ENCODE results near the gene ERGIC1.
"Not testable (repeated sequence)": the region's sequence is repeated elsewhere in the genome, so short reads cannot be mapped to it uniquely, and the experiment has no call there.

Gene ERGIC1

DNA sequence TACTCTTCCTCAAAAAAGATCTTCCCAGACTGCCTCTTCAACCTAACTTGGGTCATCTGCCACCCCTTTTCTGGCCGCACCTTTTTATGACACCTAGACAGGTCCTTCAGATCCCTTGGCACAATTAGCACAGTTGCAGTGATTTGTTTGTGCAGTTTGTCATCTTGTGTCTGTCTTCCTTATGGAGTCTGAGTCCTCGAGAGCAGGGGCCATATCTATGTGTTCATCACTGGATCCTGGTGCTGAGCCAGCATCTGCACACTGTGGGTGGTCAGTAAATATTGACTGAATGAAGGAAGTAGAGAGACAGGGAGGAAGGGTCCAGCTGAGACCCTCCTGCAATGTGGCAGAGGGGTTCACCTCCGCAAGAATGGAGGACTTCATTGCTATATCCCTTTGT lies 14.4 kb downstream of the ERGIC1 start:
- Histone ChIP-seq H3K27ac (ENCODE audit: low read depth, low read length) (no peak overlapping the region), H3K36me3 (ENCODE audit: control insufficient read depth, insufficient read depth, low read length) (no peaks in the 10 kb centered on the region), H3K27me3 (ENCODE audit: control insufficient read depth, insufficient read depth, low read length) (no peaks in the 10 kb centered on the region), H3K9ac (ENCODE audit: low read length) (no peak overlapping the region), H3K4me3 (ENCODE audit: low read length) (no peak overlapping the region), H3K4me1 (ENCODE audit: control insufficient read depth, insufficient read depth, low read length) (peaks cover 4% of the 10 kb centered on the region)

DNA sequence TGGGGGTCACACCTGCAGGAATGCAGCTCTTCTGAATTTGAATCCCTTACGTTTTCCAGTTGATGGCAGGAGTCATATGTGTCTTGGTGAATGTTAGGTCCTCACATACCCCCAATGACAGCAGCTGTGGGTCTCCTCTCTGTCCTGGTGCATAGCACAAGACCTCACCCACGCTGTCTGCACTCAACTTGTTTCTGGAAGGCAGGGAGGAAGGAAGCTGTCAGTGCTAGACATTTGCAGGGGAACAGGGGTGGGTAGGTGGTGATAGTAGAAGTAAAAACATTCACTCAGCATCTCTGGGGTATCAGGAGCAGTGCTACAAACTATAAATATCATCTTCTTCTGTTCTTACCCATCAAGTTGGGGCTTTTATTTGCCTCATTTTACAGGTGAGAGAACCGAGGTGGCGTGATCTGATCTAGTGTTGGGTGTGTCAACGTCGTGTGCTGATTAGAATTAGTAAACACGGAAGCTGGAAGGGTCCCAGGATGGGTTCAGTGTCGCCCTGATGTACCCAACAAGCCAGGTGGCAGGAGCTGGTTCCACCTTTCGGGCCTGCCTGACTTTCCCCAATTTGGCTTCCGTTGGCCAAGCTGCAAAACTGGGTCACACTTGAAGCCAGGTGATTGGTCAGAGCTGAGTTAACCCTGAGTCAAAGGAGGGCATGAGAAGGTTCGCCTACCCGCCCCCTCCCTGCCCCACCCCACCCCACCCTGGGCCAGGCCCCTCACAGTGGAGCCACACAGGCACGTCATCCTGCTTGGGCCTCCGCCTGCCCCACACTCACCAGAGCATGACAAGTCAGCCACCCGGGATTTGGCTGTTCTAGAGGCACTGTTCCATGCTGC lies 15.8 kb downstream of the ERGIC1 start:
- Histone ChIP-seq H3K9ac (ENCODE audit: low read length) (no peak overlapping the region), H3K4me3 (ENCODE audit: low read length) (no peak overlapping the region), H3K27me3 (ENCODE audit: control insufficient read depth, insufficient read depth, low read length) (no peaks in the 10 kb centered on the region), H3K27ac (ENCODE audit: low read depth, low read length) (no peak overlapping the region), H3K36me3 (ENCODE audit: control insufficient read depth, insufficient read depth, low read length) (no peaks in the 10 kb centered on the region), H3K4me1 (ENCODE audit: control insufficient read depth, insufficient read depth, low read length) (peaks cover 6% of the 10 kb centered on the region)

DNA sequence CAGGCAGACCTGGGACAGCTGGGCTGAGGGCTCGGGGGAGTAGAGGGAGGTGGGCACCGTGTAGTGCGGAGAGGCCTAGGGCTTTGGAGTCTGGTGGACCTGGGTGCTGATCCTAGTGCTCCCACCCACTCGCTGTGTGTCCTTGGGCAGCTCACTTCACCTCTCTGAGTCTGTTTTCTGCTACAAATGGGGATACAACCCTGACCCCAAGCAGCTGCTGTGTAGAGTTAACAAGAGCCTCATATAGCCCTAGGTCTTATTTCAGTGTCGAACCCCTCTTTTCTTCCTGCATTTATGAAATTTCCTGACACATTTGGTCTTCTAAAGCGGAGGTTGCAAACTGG lies 16.4 kb downstream of the ERGIC1 start:
- Histone ChIP-seq H3K27me3 (ENCODE audit: control insufficient read depth, insufficient read depth, low read length) (no peaks in the 10 kb centered on the region), H3K9ac (ENCODE audit: low read length) (no peak overlapping the region), H3K4me1 (ENCODE audit: control insufficient read depth, insufficient read depth, low read length) (peaks cover 12% of the 10 kb centered on the region), H3K36me3 (ENCODE audit: control insufficient read depth, insufficient read depth, low read length) (no peaks in the 10 kb centered on the region), H3K27ac (ENCODE audit: low read depth, low read length) (no peak overlapping the region), H3K4me3 (ENCODE audit: low read length) (no peak overlapping the region)

DNA sequence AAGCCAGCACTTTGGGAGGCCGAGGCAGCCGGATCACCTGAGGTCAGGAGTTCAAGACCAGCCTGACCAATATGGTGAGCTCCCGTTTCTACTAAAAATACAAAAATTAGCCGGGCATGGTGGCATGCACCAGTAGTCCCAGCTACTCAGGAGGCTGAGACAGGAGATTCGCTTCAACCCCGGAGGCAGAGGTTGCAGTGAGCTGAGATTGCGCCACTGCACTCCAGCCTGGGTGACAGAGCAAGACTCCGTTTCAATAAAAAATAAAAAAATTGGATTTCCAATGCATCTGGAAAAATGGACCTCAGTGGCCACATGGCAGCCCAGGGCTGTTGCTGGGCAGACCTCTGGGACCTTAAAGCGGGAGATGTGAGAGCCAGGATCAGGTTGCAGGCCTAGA lies 17.2 kb downstream of the ERGIC1 start:
- not testable (repeated sequence) for H3K4me3 ChIP-seq (ENCODE audit: low read length); H3K9ac ChIP-seq (ENCODE audit: low read length); H3K36me3 ChIP-seq (ENCODE audit: control insufficient read depth, insufficient read depth, low read length); H3K27me3 ChIP-seq (ENCODE audit: control insufficient read depth, insufficient read depth, low read length); H3K27ac ChIP-seq (ENCODE audit: low read depth, low read length)
- peaks cover 19% of the 10 kb centered on the region for H3K4me1 ChIP-seq (ENCODE audit: control insufficient read depth, insufficient read depth, low read length)

DNA sequence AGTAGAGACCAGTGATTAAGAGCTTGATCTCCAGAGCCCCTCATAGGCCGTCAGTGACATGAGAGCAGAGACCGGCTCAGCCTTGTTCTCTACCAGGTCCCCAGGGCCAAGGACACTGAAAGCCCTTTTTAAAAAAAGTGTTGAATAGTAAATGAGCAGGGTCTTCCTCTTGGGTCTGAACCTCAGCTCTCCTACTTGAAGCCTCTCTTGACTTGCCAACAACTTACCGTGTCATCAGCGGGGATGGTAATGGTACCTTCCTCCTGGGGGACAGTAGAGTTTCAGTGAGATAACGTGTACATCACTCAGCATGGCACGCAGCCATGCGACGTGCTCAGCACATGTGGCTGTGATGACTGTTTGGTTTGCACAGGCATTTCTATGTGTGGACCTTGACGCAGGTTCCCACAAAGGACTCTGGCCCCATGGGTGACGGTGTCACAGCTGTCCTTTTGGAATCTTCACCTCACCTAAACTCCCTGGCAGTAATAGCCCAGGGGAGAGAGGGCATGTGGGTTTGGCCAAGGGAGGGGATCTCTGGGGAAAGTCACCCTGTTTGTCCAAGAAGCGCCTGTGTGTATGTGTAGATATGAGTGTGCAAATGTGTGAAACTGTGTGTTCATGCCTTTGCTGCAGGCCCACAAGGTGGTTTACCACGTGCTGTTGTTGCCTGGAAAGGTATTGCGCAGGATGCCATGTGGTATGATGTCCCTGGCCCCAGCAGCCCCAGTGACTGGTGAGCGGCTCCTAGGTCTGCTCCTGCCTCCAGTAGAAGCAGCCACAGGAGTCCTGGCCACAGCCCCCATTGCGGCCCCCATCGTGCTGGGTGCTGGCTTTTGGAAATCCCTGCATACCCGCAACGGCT lies 18.7 kb downstream of the ERGIC1 start:
- no peak overlapping the region for H3K9ac ChIP-seq (ENCODE audit: low read length)
- peaks cover 15% of the 10 kb centered on the region for H3K4me1 ChIP-seq (ENCODE audit: control insufficient read depth, insufficient read depth, low read length)
- no peaks in the 10 kb centered on the region for H3K36me3 ChIP-seq (ENCODE audit: control insufficient read depth, insufficient read depth, low read length)

DNA sequence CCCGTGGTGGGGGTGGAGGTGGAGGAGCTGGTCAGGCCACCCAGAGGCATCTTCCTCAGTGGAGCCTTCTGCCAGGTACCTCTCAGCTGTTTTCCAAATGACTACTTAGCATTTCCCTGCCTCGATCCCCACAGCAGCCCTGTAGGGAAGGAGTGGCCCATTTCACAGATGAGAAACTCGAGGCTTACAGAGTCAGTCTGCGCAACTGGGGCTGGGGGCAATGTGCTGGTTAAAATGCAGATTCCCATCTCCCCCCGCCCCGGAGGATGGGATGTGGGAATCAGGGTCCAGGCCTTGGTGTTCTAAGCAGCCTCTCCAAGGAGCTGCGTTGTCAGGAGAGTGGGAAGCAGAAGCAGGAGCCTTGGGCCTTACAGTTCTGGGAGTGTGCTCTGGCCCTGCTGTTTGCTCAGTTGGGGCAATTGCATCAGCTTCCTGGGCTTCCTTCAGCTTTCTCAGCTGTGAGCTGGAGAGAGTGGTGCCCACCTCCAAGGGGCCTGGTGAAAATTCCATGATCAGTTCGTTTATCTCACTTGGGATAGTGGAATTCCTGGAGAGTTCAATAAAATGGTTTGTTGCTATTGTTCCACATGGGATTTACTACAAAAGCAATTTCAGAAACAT lies 19.4 kb downstream of the ERGIC1 start:
- H3K36me3 ChIP-seq (ENCODE audit: control insufficient read depth, insufficient read depth, low read length) = no peaks in the 10 kb centered on the region
- no peak overlapping the region for H3K4me3 ChIP-seq (ENCODE audit: low read length)
- no peak overlapping the region for H3K27ac ChIP-seq (ENCODE audit: low read depth, low read length)
- no peaks in the 10 kb centered on the region for H3K27me3 ChIP-seq (ENCODE audit: control insufficient read depth, insufficient read depth, low read length)
- H3K4me1 ChIP-seq (ENCODE audit: control insufficient read depth, insufficient read depth, low read length) = peaks cover 15% of the 10 kb centered on the region
- H3K9ac ChIP-seq (ENCODE audit: low read length) = no peak overlapping the region

More for the DNA sequence above, 18.7 kb downstream of the ERGIC1 start:
- Histone ChIP-seq H3K27me3 (ENCODE audit: control insufficient read depth, insufficient read depth, low read length) (no peaks in the 10 kb centered on the region), H3K27ac (ENCODE audit: low read depth, low read length) (no peak overlapping the region), H3K4me3 (ENCODE audit: low read length) (no peak overlapping the region)

DNA sequence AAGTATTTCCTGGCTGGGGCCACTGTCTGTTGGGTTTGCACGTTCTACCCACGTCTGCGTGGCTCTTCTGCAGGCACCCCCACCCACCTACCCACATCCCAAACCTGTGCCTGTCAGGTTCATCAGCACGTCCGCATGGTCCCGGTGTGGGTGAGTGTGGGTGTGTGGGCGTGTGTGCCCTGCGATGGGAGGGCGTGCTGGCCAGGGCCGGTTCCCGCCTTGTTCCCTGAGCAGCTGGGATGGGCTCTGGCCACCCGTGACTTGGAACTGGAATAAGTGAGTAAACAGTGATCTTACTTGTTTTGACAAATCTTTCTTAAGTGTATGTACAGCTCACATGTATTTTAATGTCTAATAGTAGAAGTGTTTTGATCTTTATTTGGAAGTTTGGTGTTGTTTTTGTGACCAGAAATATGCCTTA lies 20.4 kb downstream of the ERGIC1 start:
- Histone ChIP-seq H3K9ac (ENCODE audit: low read length) (no peak overlapping the region), H3K4me1 (ENCODE audit: control insufficient read depth, insufficient read depth, low read length) (peaks cover 24% of the 10 kb centered on the region), H3K27me3 (ENCODE audit: control insufficient read depth, insufficient read depth, low read length) (no peaks in the 10 kb centered on the region), H3K27ac (ENCODE audit: low read depth, low read length) (no peak overlapping the region), H3K36me3 (ENCODE audit: control insufficient read depth, insufficient read depth, low read length) (no peaks in the 10 kb centered on the region), H3K4me3 (ENCODE audit: low read length) (no peak overlapping the region)

DNA sequence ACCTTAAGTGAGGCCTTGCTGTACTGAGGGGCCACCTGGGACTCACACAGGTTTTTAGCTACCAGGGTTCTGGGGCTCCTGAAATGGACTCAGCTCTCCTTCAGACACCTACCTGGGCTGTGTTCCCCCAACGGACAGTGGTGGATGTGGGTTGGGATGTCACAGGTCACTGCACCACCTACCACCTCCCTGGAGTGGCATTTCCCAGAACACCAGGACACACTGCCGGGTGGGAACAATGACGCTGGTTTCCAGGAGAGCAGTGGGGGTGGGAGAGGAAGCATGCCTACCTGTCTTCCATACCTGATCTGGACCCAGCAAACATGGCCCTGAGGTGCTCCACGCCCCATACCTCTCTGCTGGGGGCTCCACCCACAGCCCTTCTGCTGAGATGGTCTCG lies 20.9 kb downstream of the ERGIC1 start:
- H3K4me1 ChIP-seq (ENCODE audit: control insufficient read depth, insufficient read depth, low read length) = peaks cover 29% of the 10 kb centered on the region
- H3K36me3 ChIP-seq (ENCODE audit: control insufficient read depth, insufficient read depth, low read length) = no peaks in the 10 kb centered on the region
- H3K27ac ChIP-seq (ENCODE audit: low read depth, low read length) = peak overlapping the region; percentile 18
- H3K9ac ChIP-seq (ENCODE audit: low read length) = no peak overlapping the region
- no peaks in the 10 kb centered on the region for H3K27me3 ChIP-seq (ENCODE audit: control insufficient read depth, insufficient read depth, low read length)
- H3K4me3 ChIP-seq (ENCODE audit: low read length) = no peak overlapping the region

DNA sequence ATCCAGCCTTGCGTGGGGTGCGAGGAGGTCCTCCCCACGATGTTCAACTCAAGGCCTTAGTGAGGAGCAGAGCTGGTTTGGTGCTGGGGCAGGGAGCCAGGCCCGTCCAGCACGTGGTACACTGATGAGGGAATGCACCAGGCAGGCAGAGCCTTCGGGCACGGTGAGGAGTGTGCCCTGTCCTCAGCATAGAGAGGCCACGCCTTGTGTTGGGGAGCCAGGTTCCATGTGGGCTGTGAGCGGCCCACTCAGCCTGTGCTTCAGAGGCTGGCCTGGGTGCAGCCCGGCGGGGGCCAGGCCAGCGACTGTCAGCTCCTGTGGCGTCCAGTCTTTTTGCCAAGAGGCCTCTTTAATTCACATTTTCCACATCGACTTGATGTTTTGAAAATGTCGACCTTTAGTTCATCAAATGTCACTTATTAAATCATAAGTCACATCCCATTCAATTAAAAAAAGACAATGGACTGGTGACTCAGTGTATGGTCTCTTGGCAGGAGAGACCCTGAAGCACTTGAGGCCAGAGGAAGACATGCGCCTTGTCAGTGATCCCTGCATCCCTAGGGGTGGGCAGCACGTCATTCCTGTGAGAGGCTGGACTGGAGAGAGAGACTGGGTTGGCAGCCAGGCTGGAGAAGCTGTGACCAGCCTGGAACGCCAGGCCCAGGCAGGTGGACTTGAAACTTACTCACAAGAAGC lies 21.7 kb downstream of the ERGIC1 start:
- Histone ChIP-seq H3K27me3 (ENCODE audit: control insufficient read depth, insufficient read depth, low read length) (no peaks in the 10 kb centered on the region), H3K4me1 (ENCODE audit: control insufficient read depth, insufficient read depth, low read length) (peaks cover 35% of the 10 kb centered on the region), H3K4me3 (ENCODE audit: low read length) (no peak overlapping the region), H3K27ac (ENCODE audit: low read depth, low read length) (peak overlapping the region; percentile 18), H3K36me3 (ENCODE audit: control insufficient read depth, insufficient read depth, low read length) (no peaks in the 10 kb centered on the region), H3K9ac (ENCODE audit: low read length) (no peak overlapping the region)

DNA sequence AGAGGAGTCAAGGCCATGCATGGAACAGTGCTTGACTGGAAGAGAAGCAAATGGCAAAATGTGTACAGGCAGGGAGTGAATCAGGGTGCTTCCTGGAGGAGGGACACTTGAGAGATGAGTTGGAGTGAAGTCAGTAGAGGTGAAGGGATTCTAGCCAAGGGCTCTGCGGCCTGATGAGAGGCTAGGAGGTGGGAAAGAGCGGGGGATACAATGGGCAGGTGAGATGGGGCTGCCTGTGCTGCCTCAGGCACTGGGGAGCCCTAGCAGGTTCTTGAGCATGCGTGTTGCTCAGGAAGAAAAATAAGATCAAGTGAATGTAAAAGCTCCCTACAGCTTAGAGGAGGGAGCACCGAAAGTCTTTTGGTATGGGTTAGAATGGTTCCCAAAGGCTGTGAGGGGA lies 22.3 kb downstream of the ERGIC1 start:
- H3K9ac ChIP-seq (ENCODE audit: low read length) = no peak overlapping the region
- H3K4me1 ChIP-seq (ENCODE audit: control insufficient read depth, insufficient read depth, low read length) = peaks cover 41% of the 10 kb centered on the region
- no peak overlapping the region for H3K4me3 ChIP-seq (ENCODE audit: low read length)
- H3K36me3 ChIP-seq (ENCODE audit: control insufficient read depth, insufficient read depth, low read length) = no peaks in the 10 kb centered on the region
- peak overlapping the region; percentile 18 for H3K27ac ChIP-seq (ENCODE audit: low read depth, low read length)
- H3K27me3 ChIP-seq (ENCODE audit: control insufficient read depth, insufficient read depth, low read length) = no peaks in the 10 kb centered on the region

DNA sequence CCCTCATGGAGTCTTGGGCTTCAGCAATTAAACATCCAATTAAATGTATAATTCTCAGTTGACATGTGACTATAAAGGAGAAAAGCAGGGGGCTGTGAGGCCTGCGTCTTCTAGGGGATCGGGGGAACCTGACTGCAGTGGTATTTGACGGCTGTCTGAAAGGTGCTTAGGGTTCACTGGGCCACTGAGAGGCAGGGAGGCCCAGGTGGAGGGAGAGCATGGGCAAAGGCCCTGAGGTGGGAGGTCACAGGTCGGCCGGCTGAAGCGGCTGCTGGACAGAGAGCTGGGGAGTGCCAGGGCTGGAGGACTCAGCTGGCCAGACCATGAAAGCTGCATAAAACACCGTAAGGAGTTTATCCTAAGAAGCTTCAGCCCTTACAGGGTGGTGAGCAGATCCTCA lies 23.9 kb downstream of the ERGIC1 start:
- Histone ChIP-seq H3K27ac (ENCODE audit: low read depth, low read length) (no peak overlapping the region), H3K27me3 (ENCODE audit: control insufficient read depth, insufficient read depth, low read length) (no peaks in the 10 kb centered on the region), H3K36me3 (ENCODE audit: control insufficient read depth, insufficient read depth, low read length) (no peaks in the 10 kb centered on the region), H3K9ac (ENCODE audit: low read length) (no peak overlapping the region), H3K4me3 (ENCODE audit: low read length) (no peak overlapping the region), H3K4me1 (ENCODE audit: control insufficient read depth, insufficient read depth, low read length) (peaks cover 44% of the 10 kb centered on the region)

DNA sequence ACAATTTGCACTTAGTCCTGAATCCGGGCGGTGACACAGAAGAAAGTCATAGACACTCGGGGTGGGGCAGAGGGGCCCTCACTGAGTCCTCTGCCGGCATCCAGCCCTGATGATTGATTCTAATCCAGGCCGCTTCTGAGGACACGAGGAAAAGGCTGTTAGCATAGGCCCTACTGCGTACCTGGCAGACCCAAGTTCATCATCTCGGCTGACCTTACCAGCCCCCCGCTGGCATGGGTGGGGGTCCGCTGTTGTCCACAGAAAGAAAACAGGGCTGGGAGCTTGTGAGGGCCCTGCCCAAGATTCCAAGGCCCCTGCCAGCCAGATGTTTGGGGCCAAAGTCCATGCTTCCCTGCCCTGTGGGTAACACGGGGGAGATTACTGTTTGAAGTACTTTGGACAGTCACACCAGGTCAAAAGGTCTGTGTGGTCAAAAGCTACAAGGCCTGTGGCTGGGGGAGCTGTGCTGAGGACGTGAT lies 24.5 kb downstream of the ERGIC1 start:
- peaks cover 44% of the 10 kb centered on the region for H3K4me1 ChIP-seq (ENCODE audit: control insufficient read depth, insufficient read depth, low read length)
- H3K9ac ChIP-seq (ENCODE audit: low read length) = no peak overlapping the region
- peak overlapping the region; percentile 86 for H3K27ac ChIP-seq (ENCODE audit: low read depth, low read length)
- H3K36me3 ChIP-seq (ENCODE audit: control insufficient read depth, insufficient read depth, low read length) = no peaks in the 10 kb centered on the region
- no peaks in the 10 kb centered on the region for H3K27me3 ChIP-seq (ENCODE audit: control insufficient read depth, insufficient read depth, low read length)
- H3K4me3 ChIP-seq (ENCODE audit: low read length) = no peak overlapping the region

All from rectal smooth muscle tissue (tissue), 1 donor.